CD4-positive, alpha-beta T cell treated with Interleukin-21 for 1 hour (primary cell): ENCODE measurements around the gene POU2AF2.
"Not testable (repeated sequence)": the region's sequence is repeated elsewhere in the genome, so short reads cannot be mapped to it uniquely, and the experiment has no call there.

ENCODE experiments used
- DNase-seq: peaks from one replicate; pipeline ENCODE4 v3.0.0-alpha.2; 2020

Gene POU2AF2

DNA sequence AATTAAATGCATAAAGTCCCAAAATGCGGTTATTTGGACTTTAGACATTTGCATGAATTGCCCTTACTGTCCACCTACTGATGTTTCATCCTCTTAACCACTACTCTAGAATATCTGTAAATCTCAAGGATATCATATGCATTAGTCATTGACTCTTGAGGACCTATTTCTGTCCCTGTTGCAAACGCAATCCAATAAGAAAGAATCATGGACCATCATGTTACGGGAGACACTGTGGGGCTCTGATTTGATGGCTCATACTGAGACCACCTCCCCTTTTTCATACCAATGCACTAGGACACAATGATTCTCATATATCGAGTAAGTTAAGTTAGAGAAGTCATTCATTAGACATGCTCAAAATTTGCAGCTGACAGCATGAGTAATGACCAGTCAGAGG is 14.4 kb downstream of the POU2AF2 start:
- DNase-seq: no peak

DNA sequence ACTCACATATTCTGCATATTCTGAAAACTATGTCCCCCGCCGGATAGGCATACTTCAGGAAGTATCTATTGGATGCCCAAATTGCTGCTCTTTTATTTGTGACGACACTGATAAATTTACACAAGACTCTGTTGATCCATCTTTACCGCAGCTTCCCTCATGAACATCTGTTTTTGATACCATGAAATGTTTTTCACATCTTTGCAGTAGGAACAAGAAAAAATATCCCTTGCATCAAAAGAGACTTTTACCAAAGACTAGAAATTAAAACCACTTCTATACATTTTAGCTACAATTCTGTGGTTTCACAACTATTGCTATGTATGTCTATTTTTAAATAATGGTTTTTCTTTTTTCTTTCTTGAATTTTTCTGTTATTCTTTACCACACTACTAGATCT is 15.3 kb downstream of the POU2AF2 start:
- no peak for DNase-seq

DNA sequence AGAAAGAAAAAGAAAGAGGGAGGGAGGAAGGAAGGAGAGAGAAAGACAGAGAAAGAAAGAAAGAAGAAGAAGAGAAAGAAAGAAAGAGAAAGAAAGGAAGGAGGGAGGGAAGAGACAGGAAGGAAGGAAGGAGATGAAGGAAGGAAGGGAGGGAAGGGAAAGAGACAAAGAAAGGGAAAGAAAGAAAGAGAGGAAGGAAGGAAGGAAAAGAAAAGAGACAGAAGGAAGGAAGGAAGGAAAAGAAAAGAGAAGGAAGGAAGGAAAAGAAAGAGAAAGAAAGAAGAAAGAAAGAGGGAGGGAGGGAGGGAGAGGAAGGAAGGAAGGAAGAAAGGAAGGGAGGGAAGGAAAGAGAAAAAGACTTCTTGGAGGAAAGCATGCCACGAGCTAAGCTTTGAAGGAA is 19.1 kb downstream of the POU2AF2 start:
- DNase-seq: no peak

- no peak for DNase-seq
Observed at GRCh38 chr11:111265421-111265820, 19.9 kb downstream of the POU2AF2 start.

DNA sequence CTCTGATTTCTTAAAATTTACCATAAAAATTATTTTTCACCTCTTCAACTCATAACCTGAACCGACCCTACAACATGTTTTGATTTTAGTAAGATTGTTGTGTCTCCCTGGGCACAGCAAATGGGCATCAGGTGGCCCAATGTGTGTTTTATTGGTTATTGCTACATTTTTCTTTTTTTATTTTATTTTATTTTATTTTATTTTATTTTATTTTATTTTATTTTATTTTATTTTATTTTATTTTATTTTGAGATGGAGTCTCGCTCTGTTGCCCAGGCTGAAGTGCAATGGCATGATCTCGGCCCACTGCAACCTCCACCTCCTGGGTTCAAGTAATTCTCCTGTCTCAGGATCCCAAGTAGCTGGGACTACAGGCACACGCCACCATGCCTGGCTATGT is 22.8 kb downstream of the POU2AF2 start:
- DNase-seq: not testable (repeated sequence)

DNA sequence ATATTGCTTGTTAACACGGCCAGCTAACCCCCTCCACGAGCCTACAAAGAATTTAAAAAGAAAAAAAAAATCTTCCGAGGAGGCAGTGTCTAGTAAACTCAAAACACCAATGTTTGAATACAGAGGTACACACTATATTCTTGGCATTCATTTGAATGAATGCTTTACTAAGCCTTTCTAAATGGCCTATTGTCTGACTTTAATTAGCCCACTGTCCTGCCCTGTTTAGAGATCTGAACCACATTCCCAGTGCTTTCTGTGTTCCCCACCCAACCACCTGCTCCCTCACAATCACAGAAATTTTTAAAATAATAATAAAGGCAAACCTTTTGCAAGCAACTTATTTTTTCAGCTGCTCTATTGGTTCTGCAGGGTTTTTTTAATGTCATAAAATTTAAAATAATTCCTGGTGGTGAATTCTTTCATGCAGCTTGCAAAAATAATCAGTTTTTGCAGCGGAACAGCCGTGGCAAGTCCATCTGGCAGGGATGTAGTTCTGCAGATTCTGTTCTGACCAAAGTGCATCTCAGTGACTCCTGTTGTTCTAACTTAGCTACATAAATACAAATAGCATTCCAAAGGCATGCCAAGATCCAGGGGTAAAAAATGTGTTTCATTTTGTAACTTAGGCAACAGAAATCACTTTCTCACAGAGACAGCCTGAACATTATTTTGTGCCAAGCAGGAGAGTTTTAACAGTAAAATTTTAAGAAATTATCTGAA is 23.8 kb downstream of the POU2AF2 start:
- no peak for DNase-seq

DNA sequence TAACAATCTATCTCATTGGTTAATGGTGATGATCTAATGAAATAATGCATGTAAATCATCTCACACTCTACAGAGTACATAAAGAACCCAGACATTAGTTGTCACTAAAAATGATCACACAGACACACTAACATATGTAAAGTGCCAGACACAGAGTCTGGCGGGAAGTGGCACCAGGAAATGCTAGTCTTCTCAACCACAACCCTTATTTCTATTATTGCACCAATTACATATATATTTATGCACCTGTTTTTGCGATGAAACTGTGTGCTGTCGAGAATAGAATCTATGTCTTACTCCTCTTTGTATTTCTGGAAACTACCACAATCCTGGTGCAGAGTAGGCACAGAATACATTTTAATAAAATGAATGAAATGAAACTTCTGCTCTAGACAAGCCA is 26.9 kb downstream of the POU2AF2 start:
- DNase-seq: no peak

GRCh38 chr11:111282562-111283075 is 37.1 kb downstream of the POU2AF2 start:
- DNase-seq: no peak

DNA sequence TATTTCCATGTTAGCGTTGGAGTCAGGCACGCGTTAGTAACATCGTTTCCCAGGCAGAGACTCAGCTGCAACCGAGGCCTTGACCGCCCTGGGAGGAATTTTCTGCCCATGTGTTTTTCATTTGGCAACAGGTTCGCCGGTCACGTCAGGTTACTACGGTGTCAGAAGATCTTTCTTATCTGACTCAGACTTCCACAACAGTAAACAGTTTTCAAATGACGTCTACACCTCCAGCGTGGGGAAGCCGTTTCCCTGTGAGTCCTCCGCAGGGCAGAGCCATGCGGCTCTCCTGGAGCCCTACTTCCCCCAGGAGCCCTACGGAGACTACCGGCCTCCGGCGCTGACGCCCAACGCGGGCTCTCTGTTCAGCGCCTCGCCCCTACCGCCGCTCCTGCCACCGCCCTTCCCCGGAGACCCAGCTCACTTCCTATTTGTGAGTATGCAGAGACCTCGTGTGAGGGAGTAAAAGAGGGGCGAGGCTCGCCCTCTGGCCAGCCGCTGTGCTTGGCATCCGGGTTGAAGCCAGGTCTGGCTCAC is 38.5 kb downstream of the POU2AF2 start:
- DNase-seq: no peak

GRCh38 chr11:111285189-111286091 is 39.9 kb downstream of the POU2AF2 start:
- DNase-seq: no peak

- no peak for DNase-seq
Observed at GRCh38 chr11:111291764-111292163, 46.2 kb downstream of the POU2AF2 start.

DNA sequence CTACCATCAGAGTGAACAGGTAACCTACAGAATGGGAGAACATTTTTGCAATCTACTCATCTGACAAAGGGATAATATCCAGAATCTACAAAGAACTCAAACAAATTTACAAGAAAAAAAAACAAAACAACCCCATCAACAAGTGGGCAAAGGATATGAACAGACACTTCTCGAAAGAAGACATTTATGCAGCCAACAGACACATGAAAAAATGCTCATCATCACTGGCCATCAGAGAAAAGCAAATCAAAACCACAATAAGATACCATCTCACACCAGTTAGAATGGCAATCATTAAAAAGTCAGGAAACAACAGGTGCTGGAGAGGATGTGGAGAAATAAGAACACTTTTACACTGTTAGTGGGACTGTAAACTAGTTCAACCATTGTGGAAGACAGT is 46.9 kb downstream of the POU2AF2 start:
- not testable (repeated sequence) for DNase-seq

- DNase-seq: no peak
Observed at GRCh38 chr11:111296196-111296595, 50.7 kb downstream of the POU2AF2 start.

DNA sequence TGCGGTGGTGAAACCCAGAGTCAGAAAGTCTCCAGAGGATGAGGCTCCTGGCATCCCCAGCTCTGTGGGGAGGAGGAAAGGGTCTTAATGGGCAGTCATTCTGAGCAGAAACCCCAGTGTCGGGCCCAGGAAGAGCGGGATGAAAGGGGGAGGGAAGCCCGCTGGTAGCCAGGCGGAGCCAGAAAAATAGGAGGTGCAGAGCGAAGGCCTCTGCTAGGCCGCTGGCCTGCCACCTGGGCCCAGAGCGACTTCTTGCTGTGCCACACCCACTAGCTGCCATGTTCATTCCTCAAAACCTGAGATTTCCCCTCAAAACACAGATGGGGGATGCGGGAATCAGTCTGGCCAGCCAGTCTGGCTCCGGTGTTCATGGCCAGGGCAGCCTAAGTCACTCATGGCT is 52.2 kb downstream of the POU2AF2 start:
- DNase-seq: no peak

- no peak for DNase-seq
Observed at GRCh38 chr11:111298413-111299100, 53.0 kb downstream of the POU2AF2 start, which contains the start of gene POU2AF3. POU2AF3 (plus strand) TSS chr11:111298546; CDS start chr11:111298582, 36 bp downstream.

- no peak for DNase-seq
Observed at GRCh38 chr11:111299101-111300026, 53.8 kb downstream of the POU2AF2 start.

DNA sequence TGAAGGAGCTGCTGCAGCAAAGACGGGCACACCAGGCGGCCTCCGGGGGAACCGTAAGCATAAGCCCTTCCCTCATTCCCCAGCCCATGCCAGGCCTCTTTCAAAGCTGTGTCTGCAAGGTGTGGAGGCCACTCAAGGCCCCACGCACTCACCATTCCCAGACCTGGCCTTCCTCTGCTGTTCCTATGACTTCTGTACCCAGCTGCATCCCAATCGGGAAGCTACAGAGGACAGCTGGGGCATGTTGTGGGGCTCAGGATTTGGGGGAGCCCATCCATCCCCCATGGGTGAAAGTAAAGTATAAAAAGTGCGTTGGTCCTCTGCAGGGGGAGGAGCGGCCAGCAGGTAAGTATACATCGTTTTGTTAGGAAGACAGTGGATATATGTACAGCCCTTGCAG is 55.0 kb downstream of the POU2AF2 start:
- DNase-seq: no peak

GRCh38 chr11:111301004-111301841 is 55.7 kb downstream of the POU2AF2 start:
- DNase-seq: no peak

DNA sequence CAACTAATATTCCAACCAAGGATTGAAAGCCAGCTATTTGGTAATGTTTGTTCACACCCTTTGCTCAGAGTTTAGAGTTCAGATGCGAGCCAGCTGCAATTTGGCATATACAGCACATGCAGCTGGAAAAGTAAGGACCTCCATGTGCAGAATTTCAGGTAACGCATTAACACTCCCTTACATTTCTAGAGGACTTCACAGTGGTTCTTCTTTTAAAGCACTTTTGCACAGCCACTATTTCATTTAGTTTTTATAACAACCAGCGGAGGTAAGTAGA is 56.3 kb downstream of the POU2AF2 start:
- no peak for DNase-seq

- DNase-seq: no peak
Observed at GRCh38 chr11:111302298-111302697, 56.8 kb downstream of the POU2AF2 start.

- DNase-seq: no peak
Observed at GRCh38 chr11:111303461-111303860, 57.9 kb downstream of the POU2AF2 start.
